DMS153 treated with DMSO at 0.1 percent for 48 hours (cell line): ENCODE data around the gene DPH5.
"Not testable (repeated sequence)": the region's sequence is repeated elsewhere in the genome, so short reads cannot be mapped to it uniquely, and the experiment has no call there.

Source experiments
- DNase-seq: peaks from one replicate; lab custom pipeline; 2025; ENCODE audit not compliant: unreplicated experiment; lab: John Stamatoyannopoulos, UW

The DPH5 gene

GRCh38 chr1:101025657-101026429 lies at the start of gene DPH5:
TSS of gene DPH5 (minus strand) at chr1:101025784. CDS start at chr1:101025443, 341 bp downstream.
- DNase-seq = peak; percentile 81

- DNase-seq = no peak
These were observed 48.3 kb upstream of the DPH5 start for GRCh38 chr1:101073836-101074235.

GRCh38 chr1:101071470-101071891 lies 45.9 kb upstream of the DPH5 start:
- DNase-seq = no peak

- no peak for DNase-seq
These were observed 43.6 kb upstream of the DPH5 start for GRCh38 chr1:101069158-101069557.

GRCh38 chr1:101066937-101067335 lies 41.4 kb upstream of the DPH5 start:
- not testable (repeated sequence) for DNase-seq

GRCh38 chr1:101066260-101066936 lies 40.8 kb upstream of the DPH5 start:
- no peak for DNase-seq

GRCh38 chr1:101065575-101065974 lies 40.0 kb upstream of the DPH5 start:
- no peak for DNase-seq

GRCh38 chr1:101064697-101065096 lies 39.1 kb upstream of the DPH5 start:
- no peak for DNase-seq

- DNase-seq = no peak
These were observed 35.4 kb upstream of the DPH5 start for GRCh38 chr1:101060992-101061391.

GRCh38 chr1:101059945-101060542 lies 34.5 kb upstream of the DPH5 start:
- DNase-seq = no peak

- no peak for DNase-seq
These were observed 30.0 kb upstream of the DPH5 start for GRCh38 chr1:101055623-101056022.

- no peak for DNase-seq
These were observed 26.4 kb upstream of the DPH5 start for GRCh38 chr1:101051688-101052638.

- no peak for DNase-seq
These were observed 25.3 kb upstream of the DPH5 start for GRCh38 chr1:101050869-101051268.

- DNase-seq = no peak
These were observed 19.2 kb upstream of the DPH5 start for GRCh38 chr1:101044749-101045148.

GRCh38 chr1:101044259-101044658 lies 18.7 kb upstream of the DPH5 start:
- no peak for DNase-seq

GRCh38 chr1:101043776-101044175 lies 18.2 kb upstream of the DPH5 start:
- no peak for DNase-seq

GRCh38 chr1:101041300-101041699 lies 15.7 kb upstream of the DPH5 start:
- no peak for DNase-seq

- DNase-seq = no peak
These were observed 15.1 kb upstream of the DPH5 start for GRCh38 chr1:101040666-101041065.

GRCh38 chr1:101039245-101039644 lies 13.7 kb upstream of the DPH5 start:
- no peak for DNase-seq

- no peak for DNase-seq
These were observed 11.7 kb upstream of the DPH5 start for GRCh38 chr1:101037316-101037715.

GRCh38 chr1:101033017-101033416 lies 7.4 kb upstream of the DPH5 start:
- DNase-seq = no peak
